Upper lobe of left lung (tissue), 6 donors: ENCODE measurements around the gene MAMDC2. TPM values are rescaled to one million over a fixed set of nuclear protein-coding genes. Genes with fewer than 3 reads are reported as not detected.

Experiments
- ATAC-seq, 2 donors: fragments of 200-7000 bp; cut with Tn5 transposase; one replicate each; pipeline ENCODE4 v1.9.1; 2022; ENCODE audit warnings: mild to moderate bottlenecking in 2 of 2, moderate library complexity in 2 of 2; ENCODE audit not compliant: low FRiP score in 2 of 2
- DNase-seq, 2 donors: peaks; one replicate each; pipeline ENCODE4 v3.0.0-alpha.2; 2019 to 2020
- H3K27ac ChIP-seq, 4 donors: fragments of 200-600 bp; sonication (generic); one replicate each; pipeline ENCODE4 v1.5.1; 2016 to 2019
- H3K27me3 ChIP-seq, 4 donors: fragments of 200-600 bp; sonication (generic); one replicate each; pipeline ENCODE4 v1.5.1; 2017 to 2019
- H3K36me3 ChIP-seq, 4 donors: fragments of 200-600 bp; sonication (generic); one replicate each; pipeline ENCODE4 v1.5.1; 2016 to 2019
- H3K4me1 ChIP-seq, 4 donors: fragments of 200-600 bp; sonication (generic); one replicate each; pipeline ENCODE4 v1.5.1; 2018 to 2019
- H3K4me3 ChIP-seq, 4 donors: fragments of 200-600 bp; sonication (generic); one replicate each; pipeline ENCODE4 v1.5.1; 2017 to 2019; ENCODE audit warnings: mild to moderate bottlenecking in 2 of 4, moderate library complexity in 1 of 4
- H3K9me3 ChIP-seq, 4 donors: fragments of 200-600 bp; sonication (generic); one replicate each; pipeline ENCODE4 v1.5.1; 2018 to 2019
- CTCF ChIP-seq, 6 experiments: fragments of 450-650 bp in 4 of 6; fragments of 200-600 bp in 2 of 6; sonication (generic) in 2 of 6; IDR thresholded peaks; one replicate each; pipeline ENCODE4 v1.5.1; 2016 to 2019; ENCODE audit warnings: antibody characterized with exemption in 6 of 6
- EP300 ChIP-seq, 4 donors: sonication (generic); formaldehyde crosslinking; IDR thresholded peaks; one replicate each; pipeline ENCODE4 v1.5.1; 2017; ENCODE audit warnings: antibody characterized with exemption in 4 of 4, control low read depth in 2 of 4
- POLR2A ChIP-seq, 4 donors: fragments of 450-650 bp; IDR thresholded peaks; one replicate each; pipeline ENCODE4 v1.5.1; 2016 to 2017; ENCODE audit warnings: antibody characterized with exemption in 4 of 4, mild to moderate bottlenecking in 2 of 4
- POLR2AphosphoS5 ChIP-seq, 2 donors: sonication (generic); formaldehyde crosslinking; IDR thresholded peaks; one replicate each; pipeline ENCODE4 v1.5.1; 2017; ENCODE audit warnings: antibody characterized with exemption in 2 of 2
- WGBS, 2 donors: methylation state at CpG; one replicate each; pipeline ENCODE4 v1.1.5; 2017 to 2018; 5-methylcytosine and 5-hydroxymethylcytosine counted together
- total RNA-seq, 6 donors: library from RNA; depleted of rRNA in 4 of 6; stranded (reverse); fragments of >200 nt in 4 of 6; gene quantifications; one replicate each; pipeline versions ENCODE4 v1.1.0 to v1.2.1, GENCODE V29; 2016 to 2021
- donor health status: DM: no; HTN: no; CAD: no; lungs with moderate emphysema.
- donor health status: DM: no; HTN: yes; CAD: no; lungs with severe emphysema.

Gene MAMDC2
- total RNA-seq, 6 donors from 2014 or later = 26.5 to 50.1 (median 46.5) TPM

GRCh38 chr9:70105147-70105546 is 61.5 kb downstream of the MAMDC2 start:
- Histone ChIP-seq H3K36me3 (peaks cover 0 to 6% (median 0%) of the 10 kb centered on the region in 4 donors), H3K9me3 (no peaks in the 10 kb centered on the region), H3K27ac (no peak overlapping the region), H3K4me1 (no peaks in the 10 kb centered on the region), H3K27me3 (no peaks in the 10 kb centered on the region), H3K4me3 (no peak overlapping the region)
- ATAC-seq (no peak), DNase-seq (no peak)
- no peak for TF ChIP-seq POLR2A (IDR thresholded peaks at IDR 0.05)
- no peak for TF ChIP-seq POLR2AphosphoS5 (IDR thresholded peaks at IDR 0.05)
- TF ChIP-seq EP300 (IDR thresholded peaks at IDR 0.05) = no peak
- TF ChIP-seq CTCF (IDR thresholded peaks at IDR 0.05) = no peak
- 81 to 82% methylated on average over 5 of the region's 5 CpGs for WGBS, 2 donors

- H3K9me3 ChIP-seq = no peaks in the 10 kb centered on the region
- WGBS, 2 donors = 80 to 86% methylated on average over 9 to 10 of the region's 10 CpGs
- peaks cover 0 to 6% (median 0%) of the 10 kb centered on the region in 4 donors for H3K36me3 ChIP-seq
- H3K4me3 ChIP-seq = no peak overlapping the region
- TF ChIP-seq EP300 (IDR thresholded peaks at IDR 0.05) (no peak), POLR2A (IDR thresholded peaks at IDR 0.05) (no peak), POLR2AphosphoS5 (IDR thresholded peaks at IDR 0.05) (no peak), CTCF (IDR thresholded peaks at IDR 0.05) (no peak)
- DNase-seq (no peak), ATAC-seq (no peak)
- H3K4me1 ChIP-seq = peaks cover 0 to 7% (median 5%) of the 10 kb centered on the region in 4 donors
- H3K27ac ChIP-seq = no peak overlapping the region
- H3K27me3 ChIP-seq = no peaks in the 10 kb centered on the region
Observed at GRCh38 chr9:70106571-70106970, 62.9 kb downstream of the MAMDC2 start.

GRCh38 chr9:70107558-70107957 is 63.9 kb downstream of the MAMDC2 start:
- peaks cover 0 to 7% (median 5%) of the 10 kb centered on the region in 4 donors for H3K4me1 ChIP-seq
- no peak overlapping the region for H3K4me3 ChIP-seq
- 76 to 96% methylated on average over 1 of the region's 1 CpG for WGBS, 2 donors
- no peak for ATAC-seq
- no peaks in the 10 kb centered on the region for H3K27me3 ChIP-seq
- DNase-seq = no peak
- peaks cover 0 to 6% (median 0%) of the 10 kb centered on the region in 4 donors for H3K36me3 ChIP-seq
- H3K27ac ChIP-seq = no peak overlapping the region
- no peak for TF ChIP-seq CTCF (IDR thresholded peaks at IDR 0.05)
- no peak for TF ChIP-seq POLR2A (IDR thresholded peaks at IDR 0.05)
- TF ChIP-seq EP300 (IDR thresholded peaks at IDR 0.05) = no peak
- TF ChIP-seq POLR2AphosphoS5 (IDR thresholded peaks at IDR 0.05) = no peak
- no peaks in the 10 kb centered on the region for H3K9me3 ChIP-seq

- ATAC-seq (no peak), DNase-seq (no peak)
- Histone ChIP-seq H3K9me3 (no peaks in the 10 kb centered on the region), H3K4me3 (no peak overlapping the region), H3K27ac (no peak overlapping the region), H3K4me1 (peaks cover 0 to 10% (median 5%) of the 10 kb centered on the region in 4 donors), H3K36me3 (peaks cover 0 to 6% (median 0%) of the 10 kb centered on the region in 4 donors), H3K27me3 (no peaks in the 10 kb centered on the region)
- TF ChIP-seq EP300 (IDR thresholded peaks at IDR 0.05) (no peak), CTCF (IDR thresholded peaks at IDR 0.05) (no peak), POLR2AphosphoS5 (IDR thresholded peaks at IDR 0.05) (no peak)
- WGBS, 2 donors = 77 to 82% methylated on average over 3 of the region's 3 CpGs
Observed at GRCh38 chr9:70108181-70108580, 64.5 kb downstream of the MAMDC2 start.
